KOPT-K1 (cell line): ENCODE results near the gene MTM1.

Source experiments
- H3K27ac ChIP-seq: fragments of 200-600 bp; sonication (generic); 2 replicates; pipeline ENCODE4 v1.5.1; 2016; ENCODE audit warnings: antibody characterized with exemption, mild to moderate bottlenecking, low read depth, low read length; ENCODE audit not compliant: poor library complexity, severe bottlenecking
- H3K36me3 ChIP-seq: fragments of 200-600 bp; sonication (generic); 2 replicates; pipeline ENCODE4 v1.5.1; 2017; ENCODE audit warnings: antibody characterized with exemption, mild to moderate bottlenecking, low read length, moderate library complexity; ENCODE audit not compliant: insufficient read depth
- H3K9me3 ChIP-seq: fragments of 200-600 bp; sonication (generic); 2 replicates; pipeline ENCODE4 v1.5.1; 2017; ENCODE audit warnings: antibody characterized with exemption, low read length, mild to moderate bottlenecking; ENCODE audit not compliant: insufficient read depth, poor library complexity, severe bottlenecking

MTM1 gene

DNA sequence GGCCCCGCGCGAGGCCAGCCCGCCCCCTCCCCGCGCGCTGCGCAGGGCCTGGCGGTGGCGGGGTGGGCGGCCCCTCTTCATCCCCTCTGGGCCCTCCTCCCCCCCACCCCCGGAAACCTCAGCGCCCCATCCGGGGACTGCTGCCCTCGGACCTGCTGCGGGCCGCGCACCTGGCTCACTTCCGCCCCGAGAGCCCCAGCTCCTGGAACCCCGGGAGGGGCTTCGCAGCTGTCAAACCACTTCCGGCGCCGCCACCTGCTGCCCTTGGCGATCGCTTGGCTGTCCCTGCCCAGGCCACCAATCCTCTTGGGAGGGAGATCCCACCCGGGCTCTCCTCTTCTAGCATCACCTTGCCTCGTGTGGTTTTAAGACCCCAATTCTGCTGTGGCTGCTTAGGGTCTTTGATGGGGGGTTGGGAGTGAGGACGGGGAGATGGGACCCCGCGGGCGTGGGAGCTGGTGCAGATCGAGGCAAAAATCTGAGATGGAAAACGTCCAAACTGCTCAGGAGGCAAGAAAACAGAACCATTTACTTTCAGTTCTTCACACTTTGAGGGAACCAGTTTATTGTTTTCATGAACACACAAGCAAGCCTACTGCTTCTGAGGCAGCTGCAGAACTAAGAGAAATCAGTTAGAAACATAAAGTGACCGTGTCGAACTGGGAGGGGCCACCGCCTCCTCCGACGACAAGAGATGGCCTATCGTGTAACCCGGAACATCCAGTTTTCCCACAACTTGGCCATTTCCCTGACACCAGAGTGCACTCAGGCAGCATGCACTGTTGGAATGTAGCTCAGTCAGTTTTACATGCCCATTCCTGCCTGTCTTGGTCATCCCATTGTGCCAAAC, 125.5 kb downstream of the MTM1 start:
- peak overlapping the region; percentile 90 for H3K27ac ChIP-seq
- H3K36me3 ChIP-seq, result peaks cover under 1% of the 10 kb centered on the region; the same call in 1 of the 2 replicates
- no peaks in the 10 kb centered on the region for H3K9me3 ChIP-seq

- Histone ChIP-seq H3K36me3 (peaks cover 8% of the 10 kb centered on the region), H3K9me3 (no peaks in the 10 kb centered on the region), H3K27ac (peak overlapping the region; percentile 90)
Observed at GRCh38 chrX:150694738-150695410, 126.5 kb downstream of the MTM1 start.

- H3K27ac ChIP-seq, result peak overlapping the region; percentile 90
- H3K36me3 ChIP-seq, result peaks cover 21% of the 10 kb centered on the region
- H3K9me3 ChIP-seq, result no peaks in the 10 kb centered on the region
Observed at GRCh38 chrX:150696331-150696730, 127.9 kb downstream of the MTM1 start.

GRCh38 chrX:150696866-150697265, 128.4 kb downstream of the MTM1 start:
- peaks cover 27% of the 10 kb centered on the region for H3K36me3 ChIP-seq
- peak overlapping the region; percentile 90 for H3K27ac ChIP-seq
- no peaks in the 10 kb centered on the region for H3K9me3 ChIP-seq

GRCh38 chrX:150697641-150698040, 129.2 kb downstream of the MTM1 start:
- peaks cover 31% of the 10 kb centered on the region for H3K36me3 ChIP-seq
- H3K9me3 ChIP-seq, result no peaks in the 10 kb centered on the region
- H3K27ac ChIP-seq, result peak overlapping the region; percentile 90

DNA sequence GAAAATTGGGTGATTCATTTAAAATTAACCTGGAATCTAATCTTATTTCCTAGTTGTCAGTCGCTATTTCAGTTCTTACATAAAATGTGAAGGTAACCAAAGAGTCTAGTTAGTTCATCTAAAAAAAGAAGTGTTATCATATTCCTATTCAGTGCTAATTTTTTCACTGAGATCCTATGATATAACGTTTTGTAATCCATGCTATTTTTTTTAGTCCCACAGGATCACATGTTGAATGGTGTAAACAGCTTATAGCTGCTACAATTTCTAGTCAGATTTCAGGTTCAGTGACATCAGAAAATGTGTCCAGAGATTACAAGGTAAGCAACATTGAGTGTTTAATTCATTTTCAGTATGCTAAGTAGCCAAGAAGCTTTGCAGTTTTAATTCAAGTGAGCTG, 130.6 kb downstream of the MTM1 start:
- Histone ChIP-seq H3K36me3 (peaks cover 42% of the 10 kb centered on the region), H3K27ac (no peak overlapping the region), H3K9me3 (no peaks in the 10 kb centered on the region)

GRCh38 chrX:150700107-150700506, 131.7 kb downstream of the MTM1 start:
- Histone ChIP-seq H3K27ac (no peak overlapping the region), H3K36me3 (peaks cover 53% of the 10 kb centered on the region), H3K9me3 (no peaks in the 10 kb centered on the region)

GRCh38 chrX:150701377-150701776, 133.0 kb downstream of the MTM1 start:
- H3K9me3 ChIP-seq, result no peaks in the 10 kb centered on the region
- peaks cover 66% of the 10 kb centered on the region for H3K36me3 ChIP-seq
- H3K27ac ChIP-seq, result no peak overlapping the region

DNA sequence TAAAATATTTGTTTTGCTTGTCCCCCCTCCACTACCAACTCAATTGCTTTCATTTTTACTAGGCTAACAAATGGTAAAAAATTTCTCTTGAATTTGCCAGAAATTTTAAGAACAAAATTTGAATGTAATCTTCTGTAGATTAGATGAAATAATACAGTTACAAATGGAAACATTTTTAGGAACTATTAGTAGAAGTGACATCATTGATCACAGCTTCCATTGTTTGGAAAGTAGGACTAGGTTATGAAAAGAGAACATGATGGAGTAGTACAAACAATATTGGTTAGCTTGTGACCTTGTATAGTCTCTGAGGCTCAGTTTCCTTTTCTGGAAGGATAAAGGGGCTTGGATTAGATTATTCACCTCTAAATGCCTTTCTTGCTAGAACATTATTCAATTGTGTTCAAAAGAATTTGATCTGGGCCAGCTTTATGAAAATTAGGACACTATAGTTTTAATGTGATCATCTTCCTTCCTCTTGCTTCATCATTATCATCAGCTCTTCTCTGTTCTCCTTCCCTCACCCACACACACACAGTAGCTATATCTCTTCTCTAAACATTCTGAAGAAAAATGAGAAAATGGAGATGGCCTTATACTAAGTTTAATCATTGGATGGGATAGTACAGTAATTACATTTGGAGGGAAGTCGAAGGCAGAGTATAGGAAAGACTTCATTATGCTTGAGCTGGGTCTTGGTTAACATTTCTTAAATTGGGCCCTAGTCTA, 134.7 kb downstream of the MTM1 start:
- H3K27ac ChIP-seq, result no peak overlapping the region
- no peaks in the 10 kb centered on the region for H3K9me3 ChIP-seq
- peaks cover 81% of the 10 kb centered on the region for H3K36me3 ChIP-seq

- Histone ChIP-seq H3K36me3 (peaks cover 84% of the 10 kb centered on the region), H3K9me3 (no peaks in the 10 kb centered on the region), H3K27ac (no peak overlapping the region)
Observed at GRCh38 chrX:150703695-150703974, 135.2 kb downstream of the MTM1 start.

DNA sequence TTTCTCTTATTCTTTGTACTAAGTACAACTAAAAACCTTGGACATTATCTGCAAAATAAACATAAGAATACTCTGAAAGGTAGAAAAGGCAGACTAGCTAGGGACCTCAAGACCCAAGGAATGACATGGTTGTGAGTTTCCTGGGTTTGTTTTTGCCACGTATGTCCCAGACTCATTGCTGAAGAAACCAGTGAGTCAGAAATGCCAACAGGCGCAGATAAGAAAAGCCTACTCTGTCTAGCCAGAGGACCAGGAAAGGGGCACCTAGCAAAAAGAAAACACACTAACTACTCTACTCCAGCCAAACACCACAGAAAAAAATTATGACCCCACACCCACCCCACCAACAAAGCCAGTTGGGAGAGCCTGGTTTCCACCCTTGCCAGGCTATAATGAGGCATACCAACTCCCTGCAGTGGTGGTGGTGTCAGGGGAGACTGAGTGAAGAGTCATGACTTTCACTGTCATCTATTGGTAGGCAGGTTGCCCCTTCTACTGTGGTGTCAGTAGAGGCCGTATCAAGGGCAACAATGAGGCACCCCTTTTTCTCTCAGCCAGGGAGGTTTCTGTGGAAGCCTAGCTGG, 135.7 kb downstream of the MTM1 start:
- H3K27ac ChIP-seq, result no peak overlapping the region
- peaks cover 87% of the 10 kb centered on the region for H3K36me3 ChIP-seq

GRCh38 chrX:150712619-150713018, 144.2 kb downstream of the MTM1 start:
- Histone ChIP-seq H3K9me3 (no peaks in the 10 kb centered on the region), H3K27ac (no peak overlapping the region), H3K36me3 (peaks cover 20% of the 10 kb centered on the region)

More for the DNA sequence above, 135.7 kb downstream of the MTM1 start:
- H3K9me3 ChIP-seq, result no peaks in the 10 kb centered on the region

DNA sequence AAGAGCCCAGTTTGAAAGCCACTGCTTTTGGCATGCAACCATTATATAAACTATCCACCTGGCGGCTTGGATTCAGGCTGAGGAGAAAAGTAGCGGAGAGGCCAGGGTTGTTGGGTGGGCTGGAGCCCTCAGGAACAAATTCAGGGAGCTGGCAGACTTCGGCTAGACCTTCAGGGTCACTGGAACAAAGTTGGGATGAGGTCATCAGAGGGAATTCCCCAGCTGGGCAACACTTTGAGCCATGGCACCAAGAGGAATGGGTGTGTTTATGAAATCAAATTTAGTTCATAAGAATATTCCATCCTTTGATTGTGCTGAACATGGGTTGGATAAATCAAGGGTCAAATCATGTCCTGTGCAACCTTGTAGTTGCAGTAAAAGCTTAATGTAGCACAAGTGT, 146.8 kb downstream of the MTM1 start:
- Histone ChIP-seq H3K9me3 (no peaks in the 10 kb centered on the region), H3K36me3 (peaks cover 26% of the 10 kb centered on the region; the same call in 1 of the 2 replicates), H3K27ac (no peak overlapping the region)

GRCh38 chrX:150719621-150720020, 151.2 kb downstream of the MTM1 start:
- H3K36me3 ChIP-seq, result peaks cover 28% of the 10 kb centered on the region; the same call in 1 of the 2 replicates
- no peak overlapping the region for H3K27ac ChIP-seq
- peaks cover 6% of the 10 kb centered on the region for H3K9me3 ChIP-seq
